H1 (cell line): Measurements from ENCODE around the gene CISTR. TPM values are rescaled to one million over a fixed set of nuclear protein-coding genes. Genes with fewer than 3 reads are reported as not detected.

Experiments used
- CTCF ChIA-PET: fragments of 300-600 bp; sonication (Branson Sonifier 250); formaldehyde crosslinking; loops from one replicate; lab custom pipeline; 2021; ENCODE audit not compliant: partially characterized antibody; lab: Charles Lee
- POLR2A ChIA-PET: fragments of 300-600 bp; sonication (Branson Sonifier 250); formaldehyde crosslinking; loops from one replicate; lab custom pipeline; 2021; ENCODE audit warnings: inconsistent platforms; ENCODE audit not compliant: partially characterized antibody; lab: Charles Lee
- DNase-seq, 2 experiments: peaks; one replicate each; pipeline versions ENCODE4 v3.0.0 to v3.0.0-alpha.2; 2010 to 2022; ENCODE audit warnings: low spot score in 2 of 2, low read depth in 1 of 2, mixed read lengths in 1 of 2
- FAIRE-seq: peaks from 2 replicates; lab custom pipeline; 2011; peaks lifted over from hg19 to GRCh38; lab: Jason Lieb, UNC
- H2AFZ ChIP-seq: 2 replicates; pipeline ENCODE4 v1.8.1; 2012; ENCODE audit warnings: low read length, inconsistent platforms
- H2AK5ac ChIP-seq: 2 replicates; pipeline ENCODE4 v1.6.1; 2013; ENCODE audit warnings: low read depth, low read length
- H2BK120ac ChIP-seq: replicated peaks from 2 replicates; pipeline ENCODE3; 2013; ENCODE audit warnings: low read depth, low read length, inconsistent platforms
- H2BK12ac ChIP-seq: 2 replicates; pipeline ENCODE4 v1.6.1; 2013; ENCODE audit warnings: low read depth, low read length
- H2BK15ac ChIP-seq: 2 replicates; pipeline ENCODE4 v1.6.1; 2013; ENCODE audit warnings: low read length
- H2BK20ac ChIP-seq: 2 replicates; pipeline ENCODE4 v1.6.1; 2013; ENCODE audit warnings: low read length
- H2BK5ac ChIP-seq: 2 replicates; pipeline ENCODE4 v1.6.1; 2013; ENCODE audit warnings: low read depth, low read length
- H3K14ac ChIP-seq: 2 replicates; pipeline ENCODE4 v1.6.1; 2013; ENCODE audit warnings: inconsistent platforms; ENCODE audit not compliant: insufficient read length
- H3K18ac ChIP-seq: 2 replicates; pipeline ENCODE4 v1.6.1; 2013; ENCODE audit warnings: low read length; ENCODE audit errors: extremely low read depth
- H3K23ac ChIP-seq: 2 replicates; pipeline ENCODE4 v1.6.1; 2013; ENCODE audit warnings: inconsistent platforms; ENCODE audit not compliant: insufficient read length
- H3K23me2 ChIP-seq: 2 replicates; pipeline ENCODE4 v1.6.1; 2013; ENCODE audit warnings: low read depth, low read length
- H3K27ac ChIP-seq: 2 replicates; pipeline ENCODE4 v1.6.1; 2011; ENCODE audit warnings: low read depth, low read length, inconsistent platforms
- H3K27me3 ChIP-seq, 4 experiments: replicated peaks in 1 of 4; 1 replicate in 1 of 4; 2 replicates in 3 of 4; pipeline versions ENCODE4 v1.6.1 to v1.8.1; 2011 to 2013; ENCODE audit warnings: low read length in 3 of 4, mild to moderate bottlenecking in 3 of 4, inconsistent platforms in 2 of 4, mixed read lengths in 2 of 4, moderate library complexity in 1 of 4; ENCODE audit not compliant: control insufficient read depth in 3 of 4, insufficient read depth in 3 of 4; ENCODE audit errors: extremely low read depth in 1 of 4
- H3K36me3 ChIP-seq, 4 experiments: 2 replicates each; pipeline versions ENCODE4 v1.6.1 to v1.8.1; 2011 to 2013; ENCODE audit warnings: mild to moderate bottlenecking in 4 of 4, low read length in 3 of 4, moderate library complexity in 2 of 4, control low read depth in 1 of 4, inconsistent platforms in 1 of 4; ENCODE audit not compliant: insufficient read depth in 4 of 4, control insufficient read depth in 2 of 4
- H3K4ac ChIP-seq: replicated peaks from 2 replicates; pipeline ENCODE3; 2013; ENCODE audit warnings: low read length, low read depth, mixed read lengths, inconsistent platforms; ENCODE audit not compliant: insufficient read length
- H3K4me1 ChIP-seq, 4 experiments: replicated peaks in 1 of 4; 1 replicate in 1 of 4; 2 replicates in 3 of 4; pipeline versions ENCODE4 v1.6.1 to v1.8.1; 2011 to 2013; ENCODE audit warnings: low read length in 3 of 4, inconsistent platforms in 2 of 4, mixed read lengths in 1 of 4; ENCODE audit not compliant: insufficient read depth in 4 of 4, control insufficient read depth in 3 of 4
- H3K4me2 ChIP-seq, 2 experiments: 2 replicates each; pipeline versions ENCODE4 v1.6.1 to v1.8.1; 2011 to 2013; ENCODE audit warnings: low read depth in 2 of 2, low read length in 2 of 2, control low read depth in 1 of 2, inconsistent platforms in 1 of 2, mild to moderate bottlenecking in 1 of 2; ENCODE audit not compliant: insufficient read depth in 1 of 2
- H3K4me3 ChIP-seq, 4 experiments: fragments of 200-600, 300-600 bp in 1 of 4; sonication (generic), shearing (Covaris generic), sonication (Bioruptor Twin) in 1 of 4; 2 replicates each; pipeline versions ENCODE4 v1.5.1 to v1.8.1; 2011 to 2016; ENCODE audit warnings: low read length in 4 of 4, low read depth in 3 of 4, control low read depth in 2 of 4, inconsistent platforms in 2 of 4, mild to moderate bottlenecking in 2 of 4, mixed read lengths in 1 of 4, moderate library complexity in 1 of 4; ENCODE audit not compliant: insufficient read depth in 2 of 4; ENCODE audit errors: extremely low read depth in 1 of 4
- H3K56ac ChIP-seq: replicated peaks from 2 replicates; pipeline ENCODE3; 2013; ENCODE audit warnings: low read depth, mild to moderate bottlenecking, mixed read lengths, low read length, inconsistent platforms; ENCODE audit not compliant: insufficient read length
- H3K79me1 ChIP-seq: 2 replicates; pipeline ENCODE4 v1.6.1; 2013; ENCODE audit warnings: low read depth, low read length, control low read depth
- H3K79me2 ChIP-seq, 2 experiments: 2 replicates each; pipeline versions ENCODE4 v1.6.1 to v1.8.1; 2012 to 2013; ENCODE audit warnings: low read length in 2 of 2, mild to moderate bottlenecking in 2 of 2, inconsistent platforms in 1 of 2; ENCODE audit not compliant: insufficient read depth in 2 of 2, control insufficient read depth in 1 of 2
- H3K9ac ChIP-seq, 4 experiments: replicated peaks in 1 of 4; 1 replicate in 1 of 4; 2 replicates in 3 of 4; pipeline versions ENCODE4 v1.6.1 to v1.8.1; 2011 to 2013; ENCODE audit warnings: low read depth in 3 of 4, low read length in 3 of 4, control low read depth in 2 of 4, mild to moderate bottlenecking in 2 of 4, moderate library complexity in 2 of 4, inconsistent platforms in 1 of 4; ENCODE audit errors: extremely low read depth in 1 of 4
- H3K9me3 ChIP-seq, 2 experiments: 2 replicates each; pipeline versions ENCODE4 v1.6.1 to v1.8.1; 2012 to 2013; ENCODE audit warnings: mild to moderate bottlenecking in 2 of 2, moderate library complexity in 2 of 2, control low read depth in 1 of 2, inconsistent platforms in 1 of 2, low read depth in 1 of 2, low read length in 1 of 2, mixed read lengths in 1 of 2; ENCODE audit not compliant: insufficient read depth in 2 of 2
- H4K20me1 ChIP-seq, 2 experiments: replicated peaks in 1 of 2; 2 replicates each; pipeline versions ENCODE3 to v1.8.1; 2011 to 2013; ENCODE audit warnings: inconsistent platforms in 2 of 2, low read length in 2 of 2, mild to moderate bottlenecking in 1 of 2; ENCODE audit not compliant: insufficient read depth in 2 of 2, control insufficient read depth in 1 of 2
- H4K5ac ChIP-seq: 2 replicates; pipeline ENCODE4 v1.6.1; 2013; ENCODE audit warnings: low read length, low read depth, mixed read lengths, inconsistent platforms; ENCODE audit not compliant: insufficient read length
- H4K8ac ChIP-seq: 2 replicates; pipeline ENCODE4 v1.8.0; 2013; ENCODE audit warnings: mild to moderate bottlenecking, moderate library complexity, low read length, inconsistent platforms; ENCODE audit not compliant: insufficient read depth; ENCODE audit errors: extremely low read depth
- H4K91ac ChIP-seq: replicated peaks from 2 replicates; pipeline ENCODE3; 2013; ENCODE audit warnings: low read length, mixed read lengths, inconsistent platforms; ENCODE audit not compliant: insufficient read length
- BRCA1 ChIP-seq: IDR thresholded peaks from 2 replicates; pipeline ENCODE4 v1.6.1; 2012; ENCODE audit warnings: low read depth, low read length, improper control_type of control experiment
- EZH2 ChIP-seq: fragments of 200-600 bp; sonication (generic); IDR thresholded peaks from 2 replicates; pipeline ENCODE4 v1.7.1; 2012; ENCODE audit warnings: low read depth, mild to moderate bottlenecking, moderate library complexity, low read length, inconsistent platforms; ENCODE audit not compliant: severe bottlenecking
- KDM4A ChIP-seq: IDR thresholded peaks from one replicate; pipeline ENCODE4 v1.7.1; 2012; ENCODE audit warnings: low read depth, mild to moderate bottlenecking, moderate library complexity, low read length, inconsistent platforms; ENCODE audit not compliant: severe bottlenecking
- NRF1 ChIP-seq: IDR thresholded peaks from 2 replicates; pipeline ENCODE4 v1.6.1; 2011; ENCODE audit warnings: mild to moderate bottlenecking, low read depth, low read length, improper control_type of control experiment
- POLR2A ChIP-seq, 2 experiments: IDR thresholded peaks; 1 replicate in 1 of 2; 2 replicates in 1 of 2; pipeline ENCODE4 v1.6.1; 2011; ENCODE audit warnings: low read depth in 2 of 2, low read length in 2 of 2, mild to moderate bottlenecking in 2 of 2; ENCODE audit errors: control extremely low read depth in 1 of 2
- RXRA ChIP-seq: IDR thresholded peaks from 2 replicates; pipeline ENCODE4 v1.6.1; 2011; ENCODE audit warnings: low read depth, mild to moderate bottlenecking, low read length, moderate library complexity; ENCODE audit not compliant: insufficient read depth
- SIN3A ChIP-seq, 2 experiments: IDR thresholded peaks in 1 of 2; conservative IDR thresholded peaks in 1 of 2; 2 replicates each; pipeline ENCODE4 v1.6.1; 2011 to 2012; ENCODE audit warnings: low read length in 2 of 2, improper control_type of control experiment in 1 of 2, low read depth in 1 of 2, mild to moderate bottlenecking in 1 of 2
- SP2 ChIP-seq: IDR thresholded peaks from 2 replicates; pipeline ENCODE4 v1.6.1; 2012; ENCODE audit warnings: mild to moderate bottlenecking, low read length, inconsistent platforms
- SP4 ChIP-seq: IDR thresholded peaks from 2 replicates; pipeline ENCODE4 v1.6.1; 2012; ENCODE audit warnings: low read length, inconsistent platforms
- WGBS, 2 experiments: shearing (Covaris generic) in 1 of 2; methylation state at CpG; one replicate each; pipeline versions ENCODE4 v1.1.6 to v1.1.7; 2013 to 2015; ENCODE audit warnings: low lambda C conversion rate in 2 of 2, mixed read lengths in 2 of 2, inconsistent platforms in 1 of 2, low coverage in 1 of 2, missing lambda C conversion rate in 1 of 2; ENCODE audit not compliant: insufficient replicate concordance in 2 of 2, insufficient coverage in 1 of 2, insufficient read length in 1 of 2; ENCODE audit errors: extremely low coverage in 1 of 2, missing lambda C conversion rate in 1 of 2; 5-methylcytosine and 5-hydroxymethylcytosine counted together
- polyA plus RNA-seq, 7 experiments: library from polyadenylated mRNA; depleted of rRNA in 3 of 7; stranded (reverse) in 5 of 7; unstranded in 2 of 7; fragments of >200 nt in 5 of 7; fragments of 200-250 nt in 2 of 7; gene quantifications; 1 replicate in 5 of 7; 2 replicates in 1 of 7; 4 replicates in 1 of 7; pipeline versions ENCODE4 v1.2.1 to v1.2.3, GENCODE V29; 2011 to 2013; ENCODE audit warnings: missing spikeins in 2 of 7, mixed read lengths in 2 of 7
- total RNA-seq: library from RNA; stranded (reverse); fragmentation: NEBNext Ultra II Directional; extraction: Animal tissue kit (Norgen Biotek cat#: 25700); gene quantifications from 2 replicates; pipeline ENCODE4 v1.2.1, GENCODE V29; 2021
- TF ChIP-seq, protein P1 (sequence below): IDR thresholded peaks from 2 replicates; pipeline ENCODE4 v1.6.1; 2011; ENCODE audit warnings: low read length, improper control_type of control experiment

Gene CISTR
- total and polyA plus RNA-seq, 2 of the 8 experiments (the other 6 are each of a cell fraction or from before 2014, with no cell fraction given) = not detected

- Histone ChIP-seq H3K36me3 (no peaks in the 10 kb centered on the region), H3K27ac (no peak overlapping the region), H3K79me1 (no peaks in the 10 kb centered on the region), H2BK120ac (no peak overlapping the region), H2AFZ (no peak overlapping the region), H3K23ac (no peak overlapping the region), H2BK15ac (no peak overlapping the region), H3K23me2 (no peaks in the 10 kb centered on the region; the same call in 1 of the 2 replicates), H3K9ac (no peak overlapping the region), H4K91ac (no peak overlapping the region), H4K5ac (no peak overlapping the region), H4K8ac (no peak overlapping the region), H4K20me1 (no peaks in the 10 kb centered on the region), H3K79me2 (no peaks in the 10 kb centered on the region), H2BK12ac (no peak overlapping the region), H3K4me1 (no peaks in the 10 kb centered on the region), H3K4me3 (no peak overlapping the region), H3K4ac (no peak overlapping the region), H2AK5ac (no peak overlapping the region), H3K27me3 (peaks cover 0 to 14% (median 2%) of the 10 kb centered on the region in 4 experiments; a peak in 4 of 7 replicates), H3K9me3 (no peaks in the 10 kb centered on the region), H3K18ac (no peak overlapping the region), H2BK20ac (no peak overlapping the region), H2BK5ac (no peak overlapping the region), H3K56ac (no peak overlapping the region), H3K14ac (no peak overlapping the region), H3K4me2 (no peak overlapping the region)
- FAIRE-seq (no peak), DNase-seq (no peak)
- ChIA-PET CTCF (interaction anchor here (2.9 kb wide), 1 partner anchor 10 kb away, joined by 9 read pairs; no protein-coding TSS in a partner anchor), POLR2A (no interaction called here)
- no peak for TF ChIP-seq SIN3A (conservative IDR thresholded peaks at IDR 0.05 in 1 of 2, IDR thresholded peaks at IDR 0.05 in 1 of 2; ENCODE audit: low read depth in 1 of 2, low read length in 2 of 2)
- TF ChIP-seq BRCA1 = no peak
- no peak for TF ChIP-seq KDM4A
- TF ChIP-seq NRF1 = no peak
- TF ChIP-seq SP4 = no peak
- TF ChIP-seq SP2 = no peak
- no peak for TF ChIP-seq EZH2
- TF ChIP-seq, protein P1, sequence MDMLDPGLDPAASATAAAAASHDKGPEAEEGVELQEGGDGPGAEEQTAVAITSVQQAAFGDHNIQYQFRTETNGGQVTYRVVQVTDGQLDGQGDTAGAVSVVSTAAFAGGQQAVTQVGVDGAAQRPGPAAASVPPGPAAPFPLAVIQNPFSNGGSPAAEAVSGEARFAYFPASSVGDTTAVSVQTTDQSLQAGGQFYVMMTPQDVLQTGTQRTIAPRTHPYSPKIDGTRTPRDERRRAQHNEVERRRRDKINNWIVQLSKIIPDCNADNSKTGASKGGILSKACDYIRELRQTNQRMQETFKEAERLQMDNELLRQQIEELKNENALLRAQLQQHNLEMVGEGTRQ = no peak
- no peak for TF ChIP-seq POLR2A (IDR thresholded peaks at IDR 0.05; ENCODE audit: control extremely low read depth in 1 of 2, low read depth in 2 of 2, low read length in 2 of 2)
- TF ChIP-seq RXRA = no peak
- 72% methylated on average over 6 of the region's 6 CpGs; no CpG with 5 or more reads in 1 of the 2 experiments for WGBS, 2 experiments
These were observed 44.1 kb upstream of the CISTR start for GRCh38 chr12:53795927-53796326.
